H7 (cell line): ENCODE measurements around the gene GAB4. TPM values are rescaled to one million over a fixed set of nuclear protein-coding genes. Genes with fewer than 3 reads are reported as not detected.

ENCODE experiments used
- DNase-seq: peaks from one replicate; pipeline ENCODE4 v3.0.0; 2012
- H3K27me3 ChIP-seq: 2 replicates; pipeline ENCODE4 v1.6.0; 2011; ENCODE audit warnings: mild to moderate bottlenecking, low read length; ENCODE audit not compliant: control insufficient read depth, insufficient read depth
- H3K36me3 ChIP-seq: replicated peaks from 2 replicates; pipeline ENCODE4 v1.5.1; 2011; ENCODE audit warnings: low read length; ENCODE audit not compliant: control insufficient read depth, insufficient read depth
- H3K4me3 ChIP-seq: 2 replicates; pipeline ENCODE4 v1.5.1; 2011; ENCODE audit warnings: low read depth, mild to moderate bottlenecking, control low read depth, low read length, moderate library complexity; ENCODE audit not compliant: insufficient read depth
- total RNA-seq: library from RNA; depleted of rRNA; stranded (reverse); fragments of >200 nt; shearing (Covaris generic); gene quantifications from 2 replicates; pipeline ENCODE4 v1.2.3, GENCODE V29; 2014

The GAB4 gene
- total RNA-seq, 1 experiment from 2014 or later = 0.21 TPM

DNA sequence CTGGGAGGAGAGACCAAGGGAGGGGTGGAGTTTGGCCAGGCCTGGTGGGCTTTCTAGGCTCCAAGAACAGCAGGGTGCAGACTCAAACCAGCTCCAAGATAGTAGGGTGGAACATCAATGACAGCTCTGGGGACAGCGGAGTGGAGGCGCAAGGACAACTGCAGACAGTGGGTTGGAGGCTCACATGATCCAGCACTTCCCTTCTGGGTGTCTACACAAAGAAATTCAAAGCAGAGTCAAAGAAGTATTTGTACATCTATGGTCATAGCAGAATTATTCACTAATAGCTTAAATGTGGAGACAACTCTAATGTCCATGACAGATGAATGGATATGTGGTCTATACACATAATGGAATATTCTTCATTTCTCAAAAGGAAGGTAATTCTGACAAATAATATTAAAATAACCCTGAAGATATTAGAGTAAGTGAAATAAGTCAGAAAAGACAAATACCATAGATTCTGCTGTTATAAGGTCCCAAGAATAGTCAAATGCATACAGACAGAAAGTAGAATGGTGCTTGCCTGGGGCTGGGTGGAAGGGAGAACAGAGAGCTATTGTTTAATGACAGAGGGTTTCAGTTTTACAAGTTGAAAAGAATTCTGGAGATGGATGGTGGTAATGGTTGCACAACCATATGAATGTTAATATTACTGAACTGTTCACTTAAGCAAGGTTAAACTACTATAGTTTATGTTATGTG lies 5.5 kb upstream of the GAB4 start:
- peak; percentile 2 for DNase-seq
- Histone ChIP-seq H3K36me3 (no peaks in the 10 kb centered on the region), H3K4me3 (no peak overlapping the region), H3K27me3 (peaks cover 2% of the 10 kb centered on the region)

DNA sequence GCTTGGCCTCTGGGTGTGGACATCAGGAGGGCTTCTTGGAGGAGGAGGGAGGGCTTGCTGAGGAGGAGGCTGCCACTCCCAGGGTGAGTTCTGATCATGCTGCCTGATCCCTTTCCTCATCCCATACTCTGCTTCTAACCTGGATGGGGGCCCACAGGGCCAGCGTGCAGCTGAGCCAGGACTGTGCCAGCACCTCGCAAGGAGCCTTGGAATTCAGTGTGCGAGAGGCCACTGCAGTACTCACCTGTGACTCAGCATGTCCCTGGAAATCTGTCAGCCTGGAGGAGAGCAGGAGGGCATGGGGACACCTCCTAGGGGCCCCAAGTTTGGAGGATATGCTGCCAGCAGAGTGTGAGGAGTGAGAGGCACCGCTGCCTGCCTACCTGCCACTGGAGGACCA lies 4.2 kb upstream of the GAB4 start:
- DNase-seq = peak; percentile 11
- Histone ChIP-seq H3K36me3 (no peaks in the 10 kb centered on the region), H3K4me3 (no peak overlapping the region), H3K27me3 (peaks cover 13% of the 10 kb centered on the region)

DNA sequence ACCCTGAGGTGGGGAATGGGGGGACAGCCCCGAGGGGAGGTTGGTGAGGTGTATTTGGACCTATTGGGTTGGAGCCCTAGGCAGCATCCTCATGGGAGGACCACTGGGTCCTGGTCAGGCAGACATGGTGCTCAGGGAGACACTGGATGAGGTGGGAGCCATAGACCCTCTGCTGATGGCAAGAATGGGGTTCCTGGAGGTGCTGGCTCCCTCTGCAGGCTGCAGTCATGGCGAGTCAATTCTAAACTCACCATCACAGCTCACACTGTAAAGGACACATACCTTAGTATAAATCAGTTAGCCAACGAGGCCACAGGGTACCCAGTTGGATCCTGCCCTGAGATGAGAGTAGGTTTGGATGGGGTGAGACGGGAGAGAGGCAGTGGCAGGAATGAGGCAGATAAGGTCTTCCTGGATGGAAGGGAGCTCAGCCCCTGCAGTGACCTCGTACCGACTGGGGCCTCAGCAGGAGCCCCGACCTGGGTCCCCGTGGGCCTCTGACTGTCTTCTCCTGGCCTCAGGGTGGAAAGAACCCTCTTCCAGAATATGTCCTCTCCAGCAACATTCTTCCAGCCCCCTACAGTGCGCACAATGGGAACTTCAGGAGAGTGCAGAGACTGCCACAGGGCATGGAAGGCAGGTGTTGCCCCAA lies 1.7 kb upstream of the GAB4 start:
- H3K36me3 ChIP-seq = no peaks in the 10 kb centered on the region
- H3K4me3 ChIP-seq = no peak overlapping the region
- DNase-seq = peak; percentile 65
- H3K27me3 ChIP-seq = peaks cover 18% of the 10 kb centered on the region

DNA sequence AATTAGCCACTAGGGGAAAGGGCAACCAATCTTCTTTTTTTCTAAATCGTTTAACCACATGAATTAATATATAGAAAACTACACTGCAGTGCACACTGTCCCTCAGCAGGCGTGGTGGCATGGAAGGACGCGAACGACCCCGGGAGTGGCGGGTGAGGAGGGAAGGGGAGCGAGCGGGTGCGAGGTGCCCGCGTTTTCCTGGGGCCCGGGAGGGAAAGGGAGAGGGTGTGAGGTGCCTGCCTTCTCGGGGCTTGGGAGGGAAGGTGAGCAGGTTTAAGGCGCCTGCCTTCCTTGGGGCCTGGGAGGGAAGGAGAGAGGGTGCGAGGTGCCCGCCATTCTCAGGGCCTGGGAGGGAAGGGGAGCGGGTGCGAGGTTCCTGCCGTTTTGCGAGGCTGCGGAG lies 765 bp downstream of the GAB4 start:
- DNase-seq = peak; percentile 78
- Histone ChIP-seq H3K27me3 (peaks cover 18% of the 10 kb centered on the region), H3K4me3 (peak overlapping the region; percentile 28; the same call in 1 of the 2 replicates), H3K36me3 (no peaks in the 10 kb centered on the region)

DNA sequence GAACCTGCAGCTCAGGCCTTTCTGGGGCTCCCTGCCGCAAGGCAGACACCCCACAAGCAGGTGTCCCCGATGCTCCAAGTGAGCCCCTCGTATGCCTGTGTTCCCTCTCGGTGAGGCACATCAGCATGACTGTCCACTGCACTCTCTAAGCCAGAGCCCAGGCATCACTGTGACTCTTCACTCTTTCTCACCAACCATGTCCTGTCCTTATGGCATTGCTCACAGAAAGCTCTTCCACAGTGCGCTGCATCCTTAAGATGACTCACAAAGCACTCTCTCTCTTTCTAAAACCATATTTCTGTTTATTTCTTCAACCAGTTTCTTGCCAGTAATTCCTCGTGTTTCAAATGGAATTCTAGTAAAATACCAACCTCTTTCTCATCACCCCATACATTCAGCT lies 18.1 kb downstream of the GAB4 start:
- DNase-seq = no peak
- H3K36me3 ChIP-seq = no peaks in the 10 kb centered on the region

DNA sequence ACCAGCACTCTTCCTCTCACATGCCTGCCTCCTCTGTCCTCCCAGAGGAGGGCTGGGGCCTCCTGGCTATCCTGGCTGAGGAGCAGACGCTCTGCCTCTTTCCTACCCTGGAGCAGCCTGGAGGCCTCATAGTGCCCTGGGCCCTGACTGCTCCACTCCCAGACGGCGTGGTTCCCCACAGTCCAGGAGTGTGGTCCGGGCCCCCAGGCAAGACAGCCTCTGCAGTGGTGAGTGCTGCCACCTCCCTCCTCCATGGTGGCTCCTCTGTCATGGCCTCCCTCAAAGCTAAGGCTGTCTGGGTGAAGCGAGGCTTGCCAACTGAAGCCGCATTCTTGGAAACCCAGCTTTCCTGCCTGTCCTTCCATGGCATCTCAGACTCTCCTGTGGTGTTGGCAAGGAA lies 19.8 kb downstream of the GAB4 start:
- Histone ChIP-seq H3K36me3 (no peaks in the 10 kb centered on the region), H3K27me3 (no peaks in the 10 kb centered on the region), H3K4me3 (no peak overlapping the region)
- no peak for DNase-seq

More for the DNA sequence above, 18.1 kb downstream of the GAB4 start:
- Histone ChIP-seq H3K27me3 (no peaks in the 10 kb centered on the region), H3K4me3 (no peak overlapping the region)

DNA sequence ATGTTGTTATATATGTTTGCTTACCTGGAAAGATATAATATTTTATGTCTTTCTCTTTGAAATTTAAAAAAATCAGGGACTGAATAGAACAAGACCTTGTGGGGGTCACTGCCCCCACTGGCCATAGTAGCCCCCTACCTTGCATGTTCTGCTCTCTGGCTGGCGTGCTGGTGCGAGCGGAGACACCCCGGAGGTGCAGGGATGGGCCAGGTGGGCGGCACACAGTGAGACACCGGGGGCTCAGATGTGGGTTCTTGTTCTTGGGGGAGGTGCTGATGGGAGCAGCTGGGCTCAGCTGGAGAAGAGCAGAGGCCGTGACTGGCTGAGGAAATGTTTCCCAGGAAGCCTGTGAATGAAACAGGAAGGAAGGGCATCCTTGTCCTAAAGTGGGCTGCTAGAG lies 20.2 kb downstream of the GAB4 start:
- no peak overlapping the region for H3K4me3 ChIP-seq
- no peaks in the 10 kb centered on the region for H3K27me3 ChIP-seq
- no peaks in the 10 kb centered on the region for H3K36me3 ChIP-seq
- no peak for DNase-seq

DNA sequence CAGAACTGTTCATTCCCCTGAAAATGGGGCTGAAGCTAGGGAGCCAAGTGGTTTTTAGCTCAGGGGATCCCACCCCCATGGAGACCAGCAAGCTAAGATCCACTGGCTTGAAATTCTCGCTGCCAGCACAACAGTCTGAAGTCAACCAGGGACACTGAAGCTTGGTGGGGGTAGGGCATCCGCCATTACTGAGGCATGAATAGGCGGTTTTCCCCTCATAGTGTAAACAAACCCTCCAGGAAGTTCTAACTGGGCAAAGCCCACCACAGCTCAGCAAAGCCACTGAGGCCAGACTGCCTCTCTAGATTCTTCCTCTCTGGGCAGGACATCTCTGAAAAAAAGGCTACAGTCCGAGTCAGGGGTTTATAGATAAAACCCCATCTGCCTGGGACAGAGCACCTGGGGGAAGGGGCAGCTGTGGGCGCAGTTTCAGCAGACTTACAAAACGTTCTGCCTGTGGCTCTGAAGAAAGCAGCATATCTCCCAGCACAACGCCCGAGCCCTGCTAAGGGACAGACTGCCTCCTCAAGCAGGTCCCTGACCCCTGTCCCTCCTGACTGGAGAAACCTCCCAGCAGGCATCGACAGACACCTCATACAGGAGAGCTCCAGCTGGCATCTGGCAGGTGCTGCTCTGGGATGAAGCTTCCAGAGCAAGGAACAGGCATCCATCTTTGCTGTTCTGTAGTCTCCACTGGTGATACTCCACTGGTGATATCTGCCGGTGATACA lies 32.7 kb downstream of the GAB4 start:
- no peak for DNase-seq
- Histone ChIP-seq H3K36me3 (no peaks in the 10 kb centered on the region), H3K27me3 (no peaks in the 10 kb centered on the region)

DNA sequence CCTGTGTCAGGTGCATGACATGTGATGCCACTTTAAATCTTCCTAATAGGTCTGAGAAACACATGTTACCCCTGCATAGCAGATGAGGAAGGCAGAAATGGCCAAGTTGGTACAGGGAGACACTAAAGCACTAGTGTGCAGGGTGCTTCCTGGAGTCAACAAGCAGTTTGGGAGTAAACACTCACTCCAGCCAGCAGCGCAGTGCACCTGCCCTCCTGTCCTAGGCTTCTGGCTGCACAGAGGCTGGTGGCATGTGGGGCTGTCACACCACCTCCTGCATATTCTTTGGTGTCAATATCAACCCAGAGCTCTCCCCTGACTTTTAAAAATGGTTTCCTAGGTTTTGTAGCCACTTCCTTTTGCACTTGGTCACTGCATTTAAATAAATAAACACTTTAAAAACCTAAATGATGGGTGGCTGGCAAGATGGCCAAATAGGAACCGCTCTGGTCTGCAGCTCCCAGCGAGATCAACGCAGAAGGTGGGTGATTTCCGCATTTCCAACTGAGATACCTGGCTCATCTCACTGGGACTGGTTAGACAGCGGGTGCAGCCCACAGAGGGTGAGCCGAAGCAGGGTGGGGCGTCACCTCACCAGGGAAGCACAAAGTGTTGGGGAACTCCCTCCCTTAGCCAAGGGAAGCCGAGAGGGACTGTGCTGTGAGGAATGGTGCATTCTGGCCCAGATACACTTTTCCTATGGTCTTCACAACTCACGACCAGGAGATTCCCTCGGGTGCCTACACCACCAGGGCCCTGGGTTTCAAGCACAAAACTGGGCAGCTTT lies 33.5 kb downstream of the GAB4 start:
- no peak for DNase-seq
- H3K27me3 ChIP-seq = no peaks in the 10 kb centered on the region
- H3K4me3 ChIP-seq = no peak overlapping the region
- H3K36me3 ChIP-seq = no peaks in the 10 kb centered on the region

More for the DNA sequence above, 32.7 kb downstream of the GAB4 start:
- no peak overlapping the region for H3K4me3 ChIP-seq

DNA sequence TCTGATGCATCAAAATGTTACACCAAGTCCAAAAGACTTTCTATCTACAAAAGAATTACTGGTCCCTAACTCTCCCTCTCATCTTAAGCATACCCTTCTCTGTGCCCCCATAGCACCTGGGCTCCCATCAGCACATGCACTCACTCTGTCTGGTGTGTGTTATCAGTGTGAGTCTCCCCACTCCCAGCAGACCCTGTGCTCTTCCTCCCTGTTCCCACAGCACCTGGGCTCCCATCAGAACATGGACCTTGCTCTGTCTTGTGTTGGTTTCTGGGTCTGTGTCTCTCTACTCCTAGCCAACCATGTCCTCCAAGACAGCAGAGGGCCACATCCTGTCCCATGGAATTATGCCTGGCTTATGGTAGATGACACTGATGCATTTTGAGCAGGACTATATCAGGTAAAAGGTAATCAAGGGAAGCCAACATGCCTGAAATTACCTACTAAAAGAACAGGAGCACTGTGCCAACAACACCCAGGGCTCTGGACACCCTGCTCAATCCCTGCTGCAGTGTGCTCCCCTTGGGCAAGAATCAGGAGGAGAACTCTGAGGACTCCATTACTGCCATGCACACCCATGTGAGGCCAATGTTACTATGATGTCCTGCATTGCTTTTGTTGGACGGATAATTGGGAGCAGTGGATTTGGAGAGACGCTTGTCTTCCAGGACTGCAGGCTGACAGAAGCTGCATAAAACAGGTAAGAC lies 34.3 kb downstream of the GAB4 start:
- DNase-seq = no peak
- Histone ChIP-seq H3K36me3 (no peaks in the 10 kb centered on the region), H3K27me3 (no peaks in the 10 kb centered on the region), H3K4me3 (no peak overlapping the region)

DNA sequence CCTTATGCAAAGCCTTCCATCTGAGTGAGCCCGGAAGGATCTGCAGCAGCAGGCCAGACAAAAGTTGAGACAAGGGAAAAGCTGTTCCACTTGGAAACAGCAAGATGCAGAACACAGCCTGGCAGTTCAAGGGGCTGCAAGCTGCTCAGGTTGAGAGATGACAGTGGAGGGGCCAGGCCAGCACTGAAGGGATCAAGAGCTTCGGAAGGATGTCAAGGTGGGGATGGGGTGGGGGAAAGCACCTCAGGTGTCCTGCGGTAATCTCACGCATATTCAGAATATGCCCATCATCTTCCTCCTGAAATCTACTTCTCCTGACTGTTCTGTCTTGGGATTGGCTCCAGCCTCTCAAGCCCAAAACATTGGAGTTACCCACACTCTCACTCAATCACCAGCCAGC lies 35.7 kb downstream of the GAB4 start:
- Histone ChIP-seq H3K36me3 (no peaks in the 10 kb centered on the region), H3K4me3 (no peak overlapping the region), H3K27me3 (no peaks in the 10 kb centered on the region)
- no peak for DNase-seq

DNA sequence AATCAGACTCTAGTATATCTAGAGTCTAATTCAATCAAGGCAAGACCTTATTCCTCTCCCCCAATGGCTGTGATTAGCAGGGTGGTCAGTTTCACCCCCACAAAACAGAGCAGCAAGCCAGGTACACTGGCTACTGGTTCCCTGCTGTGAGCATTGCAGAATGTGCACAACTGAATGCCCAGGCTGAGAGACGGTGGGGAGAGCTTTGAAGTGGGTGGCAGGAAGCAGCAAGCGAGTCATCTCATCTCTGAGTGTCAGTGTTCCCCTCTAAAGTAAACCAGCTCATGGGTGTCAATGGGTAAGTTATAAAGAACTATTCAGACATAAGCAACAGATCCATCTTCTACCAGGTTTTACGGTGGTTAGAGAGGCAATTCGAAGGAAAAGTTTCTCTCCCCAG lies 37.6 kb downstream of the GAB4 start:
- Histone ChIP-seq H3K27me3 (no peaks in the 10 kb centered on the region), H3K36me3 (no peaks in the 10 kb centered on the region), H3K4me3 (no peak overlapping the region)
- no peak for DNase-seq

DNA sequence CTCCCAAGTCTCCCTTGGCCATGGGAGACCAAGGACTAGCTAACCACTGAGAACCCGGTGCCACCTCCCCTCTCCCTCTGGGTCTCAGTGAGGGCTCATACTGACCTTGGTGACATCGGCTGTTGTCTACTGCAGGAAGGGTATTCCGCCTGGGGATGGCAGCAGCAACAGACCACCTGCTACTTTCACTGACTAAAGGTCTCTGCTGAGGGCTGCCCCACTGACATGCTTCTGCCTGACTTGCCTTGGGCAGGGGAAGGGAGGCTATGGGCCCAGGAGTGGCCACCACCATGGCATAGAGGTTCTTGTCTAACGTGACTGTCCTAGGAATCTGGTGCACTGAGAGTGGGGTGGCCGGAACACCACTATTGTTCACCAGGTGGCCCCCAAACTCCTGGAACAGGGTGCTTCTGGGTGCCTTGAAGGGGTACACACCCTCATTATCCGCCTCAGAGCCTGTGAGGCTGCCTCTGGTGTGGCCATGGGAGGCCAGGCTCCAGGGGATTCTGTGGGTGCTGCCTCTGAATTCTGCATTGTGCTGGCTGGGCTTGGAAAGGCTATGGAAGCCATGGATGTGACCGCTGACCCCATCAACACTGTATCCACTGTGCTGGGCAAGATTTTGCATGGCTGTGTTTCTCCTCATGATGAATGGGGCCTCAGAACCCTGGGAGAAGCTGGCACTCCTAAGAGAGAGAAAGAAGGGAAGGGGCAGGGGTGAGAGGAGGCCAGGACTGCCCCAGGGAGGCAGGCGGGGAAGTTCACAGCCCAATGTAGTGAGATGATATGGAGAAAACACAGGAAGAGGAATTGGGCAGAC lies 38.3 kb downstream of the GAB4 start:
- Histone ChIP-seq H3K4me3 (no peak overlapping the region), H3K36me3 (no peaks in the 10 kb centered on the region), H3K27me3 (no peaks in the 10 kb centered on the region)
- DNase-seq = peak; percentile 11
